Immature natural killer cell (primary cell): ENCODE measurements around the gene LRP6. TPM values are rescaled to one million over a fixed set of nuclear protein-coding genes. Genes with fewer than 3 reads are reported as not detected.
"Not testable (repeated sequence)": the region's sequence is repeated elsewhere in the genome, so short reads cannot be mapped to it uniquely, and the experiment has no call there.

Experiments
- DNase-seq, 3 donors: peaks; one replicate each; pipeline ENCODE4 v3.0.0; 2022; ENCODE audit warnings: mixed read lengths in 1 of 3
- H3K27ac Mint-ChIP-seq, 6 donors: one replicate each; pipeline ENCODE4 v1.8.0; 2020; ENCODE audit warnings: mixed read lengths in 6 of 6, mild to moderate bottlenecking in 5 of 6, inconsistent platforms in 4 of 6, moderate library complexity in 3 of 6
- H3K27me3 Mint-ChIP-seq, 3 donors: one replicate each; pipeline ENCODE4 v1.8.0; 2020 to 2021; ENCODE audit warnings: low read depth in 3 of 3, mild to moderate bottlenecking in 3 of 3, mixed read lengths in 3 of 3, moderate library complexity in 3 of 3, inconsistent platforms in 1 of 3
- H3K36me3 Mint-ChIP-seq, 3 donors: one replicate each; pipeline ENCODE4 v1.8.0; 2020; ENCODE audit warnings: mixed read lengths in 3 of 3, inconsistent platforms in 2 of 3, mild to moderate bottlenecking in 2 of 3
- H3K4me1 Mint-ChIP-seq, 2 donors: one replicate each; pipeline ENCODE4 v1.8.0; 2020; ENCODE audit warnings: inconsistent platforms in 2 of 2, mild to moderate bottlenecking in 2 of 2, mixed read lengths in 2 of 2, moderate library complexity in 1 of 2
- H3K4me3 Mint-ChIP-seq, 5 donors: one replicate each; pipeline ENCODE4 v1.8.0; 2020; ENCODE audit warnings: mild to moderate bottlenecking in 5 of 5, mixed read lengths in 5 of 5, inconsistent platforms in 3 of 5, moderate library complexity in 3 of 5
- H3K9me3 Mint-ChIP-seq, 6 donors: one replicate each; pipeline ENCODE4 v1.8.0; 2020; ENCODE audit warnings: mild to moderate bottlenecking in 6 of 6, mixed read lengths in 6 of 6, inconsistent platforms in 4 of 6, moderate library complexity in 3 of 6
- polyA plus RNA-seq, 3 donors: library from polyadenylated mRNA; unstranded; fragments of 300-500 nt; fragmentation: Illumina TruSeq; gene quantifications; one replicate each; pipeline ENCODE4 v1.2.3, GENCODE V29; 2021

The LRP6 gene
- polyA plus RNA-seq, result not detected

GRCh38 chr12:12266873-12267741 lies at the start of gene LRP6:
Gene LRP6, minus strand, starts transcription at chr12:12267044. Its CDS starts 309 bp downstream, at chr12:12266735.
- peak within 1 kb of the TSS; percentile 71 to 86 (median 80) for H3K4me3 Mint-ChIP-seq
- H3K27me3 Mint-ChIP-seq, result peaks cover 19 to 28% (median 21%) of the 10 kb centered on the region in 3 donors
- no peak within 1 kb of the TSS for H3K27ac Mint-ChIP-seq
- peak; percentile 28 to 35 (median 33) for DNase-seq
- no peaks in the 10 kb centered on the region for H3K36me3 Mint-ChIP-seq
- H3K9me3 Mint-ChIP-seq, result no peaks in the 10 kb centered on the region
- H3K4me1 Mint-ChIP-seq, result peaks cover 15 to 21% of the 10 kb centered on the region in 2 donors

GRCh38 chr12:12315838-12316237 lies 49.0 kb upstream of the LRP6 start:
- no peak overlapping the region for H3K4me3 Mint-ChIP-seq
- peaks cover 2 to 6% (median 5%) of the 10 kb centered on the region in 3 donors for H3K27me3 Mint-ChIP-seq
- no peak for DNase-seq
- no peaks in the 10 kb centered on the region for H3K9me3 Mint-ChIP-seq
- no peak overlapping the region for H3K27ac Mint-ChIP-seq
- no peaks in the 10 kb centered on the region for H3K36me3 Mint-ChIP-seq
- no peaks in the 10 kb centered on the region for H3K4me1 Mint-ChIP-seq

- H3K27ac Mint-ChIP-seq, H3K27me3 Mint-ChIP-seq, H3K4me1 Mint-ChIP-seq, H3K36me3 Mint-ChIP-seq, H3K4me3 Mint-ChIP-seq, DNase-seq, H3K9me3 Mint-ChIP-seq: not testable (repeated sequence)
These were observed 43.9 kb upstream of the LRP6 start for GRCh38 chr12:12310695-12311094.

GRCh38 chr12:12305568-12306300 lies 38.9 kb upstream of the LRP6 start:
- Mint-ChIP-seq H3K9me3 (no peaks in the 10 kb centered on the region), H3K36me3 (no peaks in the 10 kb centered on the region), H3K4me1 (no peaks in the 10 kb centered on the region), H3K4me3 (no peak overlapping the region), H3K27me3 (peaks cover 0 to 6% (median 3%) of the 10 kb centered on the region in 3 donors), H3K27ac (no peak overlapping the region)
- no peak for DNase-seq

GRCh38 chr12:12302976-12303375 lies 36.1 kb upstream of the LRP6 start:
- H3K36me3 Mint-ChIP-seq, result no peaks in the 10 kb centered on the region
- H3K27me3 Mint-ChIP-seq, result peaks cover 6 to 10% (median 7%) of the 10 kb centered on the region in 3 donors
- no peak overlapping the region for H3K4me3 Mint-ChIP-seq
- no peaks in the 10 kb centered on the region for H3K4me1 Mint-ChIP-seq
- H3K9me3 Mint-ChIP-seq, result no peaks in the 10 kb centered on the region
- no peak for DNase-seq
- no peak overlapping the region for H3K27ac Mint-ChIP-seq

GRCh38 chr12:12301122-12301521 lies 34.3 kb upstream of the LRP6 start:
- no peaks in the 10 kb centered on the region for H3K4me1 Mint-ChIP-seq
- no peak for DNase-seq
- H3K27me3 Mint-ChIP-seq, result peaks cover 5 to 11% (median 10%) of the 10 kb centered on the region in 3 donors
- no peaks in the 10 kb centered on the region for H3K36me3 Mint-ChIP-seq
- no peak overlapping the region for H3K27ac Mint-ChIP-seq
- no peaks in the 10 kb centered on the region for H3K9me3 Mint-ChIP-seq
- no peak overlapping the region for H3K4me3 Mint-ChIP-seq

GRCh38 chr12:12297201-12297830 lies 30.5 kb upstream of the LRP6 start:
- no peaks in the 10 kb centered on the region for H3K36me3 Mint-ChIP-seq
- H3K27me3 Mint-ChIP-seq, result peaks cover 6 to 11% (median 8%) of the 10 kb centered on the region in 3 donors
- H3K4me3 Mint-ChIP-seq, result no peak overlapping the region
- H3K27ac Mint-ChIP-seq, result no peak overlapping the region
- no peaks in the 10 kb centered on the region for H3K9me3 Mint-ChIP-seq
- H3K4me1 Mint-ChIP-seq, result no peaks in the 10 kb centered on the region
- DNase-seq, result no peak

GRCh38 chr12:12294215-12295005 lies 27.6 kb upstream of the LRP6 start:
- Mint-ChIP-seq H3K9me3 (no peaks in the 10 kb centered on the region), H3K36me3 (no peaks in the 10 kb centered on the region), H3K27ac (no peak overlapping the region), H3K4me3 (no peak overlapping the region), H3K27me3 (peaks cover 5 to 7% (median 6%) of the 10 kb centered on the region in 3 donors), H3K4me1 (no peaks in the 10 kb centered on the region)
- no peak for DNase-seq

GRCh38 chr12:12290206-12290605 lies 23.4 kb upstream of the LRP6 start:
- Mint-ChIP-seq H3K4me1 (no peaks in the 10 kb centered on the region), H3K27ac (no peak overlapping the region), H3K9me3 (no peaks in the 10 kb centered on the region), H3K4me3 (no peak overlapping the region), H3K27me3 (peaks cover 2 to 8% (median 4%) of the 10 kb centered on the region in 3 donors), H3K36me3 (no peaks in the 10 kb centered on the region)
- DNase-seq, result no peak

- no peaks in the 10 kb centered on the region for H3K4me1 Mint-ChIP-seq
- no peak for DNase-seq
- H3K27ac Mint-ChIP-seq, result no peak overlapping the region
- H3K4me3 Mint-ChIP-seq, result no peak overlapping the region
- no peaks in the 10 kb centered on the region for H3K9me3 Mint-ChIP-seq
- H3K36me3 Mint-ChIP-seq, result no peaks in the 10 kb centered on the region
- H3K27me3 Mint-ChIP-seq, result peaks cover 6 to 14% (median 8%) of the 10 kb centered on the region in 3 donors
These were observed 19.6 kb upstream of the LRP6 start for GRCh38 chr12:12286441-12286840.

- no peaks in the 10 kb centered on the region for H3K4me1 Mint-ChIP-seq
- no peaks in the 10 kb centered on the region for H3K36me3 Mint-ChIP-seq
- H3K4me3 Mint-ChIP-seq, result no peak overlapping the region
- H3K27ac Mint-ChIP-seq, result no peak overlapping the region
- peaks cover 0 to 2% (median under 1%) of the 10 kb centered on the region in 6 donors for H3K9me3 Mint-ChIP-seq
- no peak for DNase-seq
- peaks cover 5 to 20% (median 6%) of the 10 kb centered on the region in 3 donors for H3K27me3 Mint-ChIP-seq
These were observed 16.0 kb upstream of the LRP6 start for GRCh38 chr12:12282761-12283425.

- Mint-ChIP-seq H3K36me3 (no peaks in the 10 kb centered on the region), H3K4me3 (no peak overlapping the region), H3K27me3 (peaks cover 4 to 20% (median 9%) of the 10 kb centered on the region in 3 donors), H3K27ac (no peak overlapping the region), H3K4me1 (no peaks in the 10 kb centered on the region), H3K9me3 (peaks cover 0 to 3% (median under 1%) of the 10 kb centered on the region in 6 donors)
- DNase-seq, result no peak
These were observed 15.4 kb upstream of the LRP6 start for GRCh38 chr12:12282202-12282601.

GRCh38 chr12:12281134-12281533 lies 14.3 kb upstream of the LRP6 start:
- H3K36me3 Mint-ChIP-seq, result no peaks in the 10 kb centered on the region

More at GRCh38 chr12:12281134-12281533, 14.3 kb upstream of the LRP6 start:
- Mint-ChIP-seq H3K27ac (no peak overlapping the region), H3K4me1 (no peaks in the 10 kb centered on the region), H3K9me3 (peaks cover 0 to 3% (median under 1%) of the 10 kb centered on the region in 6 donors), H3K27me3 (peaks cover 4 to 20% (median 9%) of the 10 kb centered on the region in 3 donors), H3K4me3 (no peak overlapping the region)
- no peak for DNase-seq
